ENCODE results near the gene RGS2. TPM values are rescaled to one million over a fixed set of nuclear protein-coding genes. Genes with fewer than 3 reads are reported as not detected.

RGS2 gene
- polyA plus RNA-seq, 1 experiment: 11.5 TPM

GRCh38 chr1:192835116-192835515, 26.3 kb downstream of the RGS2 start:
- CTCF ChIA-PET: interaction anchor here (0.7 to 1.1 kb wide), 3 partner anchors 9 to 374 kb away, joined by 3 read pairs; no protein-coding TSS in a partner anchor

GRCh38 chr1:192839162-192840066, 30.6 kb downstream of the RGS2 start:
- Histone ChIP-seq H3K4me3 (ENCODE audit: low read depth, low read length) (no peak overlapping the region), H3K36me3 (ENCODE audit: control insufficient read depth, insufficient read depth, low read length) (no peaks in the 10 kb centered on the region), H3K27me3 (ENCODE audit: control insufficient read depth, insufficient read depth, low read length) (no peaks in the 10 kb centered on the region)
- no peak for DNase-seq (ENCODE audit: low read depth)
- no peak for TF ChIP-seq CTCF (IDR thresholded peaks at IDR 0.05; ENCODE audit: insufficient read depth, low read depth, low read length)
- ChIA-PET CTCF (no interaction called here), POLR2A (no interaction called here)

More at GRCh38 chr1:192835116-192835515, 26.3 kb downstream of the RGS2 start:
- no peaks in the 10 kb centered on the region for H3K27me3 ChIP-seq (ENCODE audit: control insufficient read depth, insufficient read depth, low read length)
- POLR2A ChIA-PET: no interaction called here
- DNase-seq (ENCODE audit: low read depth): no peak
- TF ChIP-seq CTCF (IDR thresholded peaks at IDR 0.05; ENCODE audit: insufficient read depth, low read depth, low read length): no peak
- H3K4me3 ChIP-seq (ENCODE audit: low read depth, low read length): no peak overlapping the region
- H3K36me3 ChIP-seq (ENCODE audit: control insufficient read depth, insufficient read depth, low read length): no peaks in the 10 kb centered on the region

GRCh38 chr1:192844360-192844759, 35.5 kb downstream of the RGS2 start:
- ChIA-PET POLR2A (no interaction called here), CTCF (interaction anchor here (1.0 kb wide), 1 partner anchor 38 kb away, joined by 3 read pairs; no protein-coding TSS in a partner anchor)
- no peak for DNase-seq (ENCODE audit: low read depth)
- Histone ChIP-seq H3K4me3 (ENCODE audit: low read depth, low read length) (no peak overlapping the region), H3K36me3 (ENCODE audit: control insufficient read depth, insufficient read depth, low read length) (no peaks in the 10 kb centered on the region), H3K27me3 (ENCODE audit: control insufficient read depth, insufficient read depth, low read length) (no peaks in the 10 kb centered on the region)
- no peak for TF ChIP-seq CTCF (IDR thresholded peaks at IDR 0.05; ENCODE audit: insufficient read depth, low read depth, low read length)

- no peak for TF ChIP-seq CTCF (IDR thresholded peaks at IDR 0.05; ENCODE audit: insufficient read depth, low read depth, low read length)
- Histone ChIP-seq H3K4me3 (ENCODE audit: low read depth, low read length) (no peak overlapping the region), H3K27me3 (ENCODE audit: control insufficient read depth, insufficient read depth, low read length) (no peaks in the 10 kb centered on the region), H3K36me3 (ENCODE audit: control insufficient read depth, insufficient read depth, low read length) (no peaks in the 10 kb centered on the region)
- CTCF ChIA-PET: no interaction called here
- POLR2A ChIA-PET: no interaction called here
- peak; percentile 64 for DNase-seq (ENCODE audit: low read depth)
These were observed 38.1 kb downstream of the RGS2 start for GRCh38 chr1:192846950-192847349.

GRCh38 chr1:192849011-192849410, 40.2 kb downstream of the RGS2 start:
- ChIA-PET POLR2A (no interaction called here), CTCF (no interaction called here)
- DNase-seq (ENCODE audit: low read depth): no peak
- H3K27me3 ChIP-seq (ENCODE audit: control insufficient read depth, insufficient read depth, low read length): no peaks in the 10 kb centered on the region
- no peaks in the 10 kb centered on the region for H3K36me3 ChIP-seq (ENCODE audit: control insufficient read depth, insufficient read depth, low read length)
- no peak overlapping the region for H3K4me3 ChIP-seq (ENCODE audit: low read depth, low read length)
- no peak for TF ChIP-seq CTCF (IDR thresholded peaks at IDR 0.05; ENCODE audit: insufficient read depth, low read depth, low read length)

All from BJ (cell line).